Stimulated activated CD8-positive, alpha-beta memory T cell treated with anti-CD3 and anti-CD28 coated beads, Interleukin-15, amount 100 ng/mL, for 48 hours (primary cell): Measurements from ENCODE around the gene DOCK4.
A peak's percentile ranks its signal among the peaks of the same experiment; 100 is the strongest.
"Not testable (repeated sequence)": the region's sequence is repeated elsewhere in the genome, so short reads cannot be mapped to it uniquely, and the experiment has no call there.

Source experiments
- DNase-seq, 2 donors: peaks; one replicate each; pipeline ENCODE4 v3.0.0-alpha.2; 2020; ENCODE audit warnings: low read depth in 2 of 2

DOCK4 gene, protein sequence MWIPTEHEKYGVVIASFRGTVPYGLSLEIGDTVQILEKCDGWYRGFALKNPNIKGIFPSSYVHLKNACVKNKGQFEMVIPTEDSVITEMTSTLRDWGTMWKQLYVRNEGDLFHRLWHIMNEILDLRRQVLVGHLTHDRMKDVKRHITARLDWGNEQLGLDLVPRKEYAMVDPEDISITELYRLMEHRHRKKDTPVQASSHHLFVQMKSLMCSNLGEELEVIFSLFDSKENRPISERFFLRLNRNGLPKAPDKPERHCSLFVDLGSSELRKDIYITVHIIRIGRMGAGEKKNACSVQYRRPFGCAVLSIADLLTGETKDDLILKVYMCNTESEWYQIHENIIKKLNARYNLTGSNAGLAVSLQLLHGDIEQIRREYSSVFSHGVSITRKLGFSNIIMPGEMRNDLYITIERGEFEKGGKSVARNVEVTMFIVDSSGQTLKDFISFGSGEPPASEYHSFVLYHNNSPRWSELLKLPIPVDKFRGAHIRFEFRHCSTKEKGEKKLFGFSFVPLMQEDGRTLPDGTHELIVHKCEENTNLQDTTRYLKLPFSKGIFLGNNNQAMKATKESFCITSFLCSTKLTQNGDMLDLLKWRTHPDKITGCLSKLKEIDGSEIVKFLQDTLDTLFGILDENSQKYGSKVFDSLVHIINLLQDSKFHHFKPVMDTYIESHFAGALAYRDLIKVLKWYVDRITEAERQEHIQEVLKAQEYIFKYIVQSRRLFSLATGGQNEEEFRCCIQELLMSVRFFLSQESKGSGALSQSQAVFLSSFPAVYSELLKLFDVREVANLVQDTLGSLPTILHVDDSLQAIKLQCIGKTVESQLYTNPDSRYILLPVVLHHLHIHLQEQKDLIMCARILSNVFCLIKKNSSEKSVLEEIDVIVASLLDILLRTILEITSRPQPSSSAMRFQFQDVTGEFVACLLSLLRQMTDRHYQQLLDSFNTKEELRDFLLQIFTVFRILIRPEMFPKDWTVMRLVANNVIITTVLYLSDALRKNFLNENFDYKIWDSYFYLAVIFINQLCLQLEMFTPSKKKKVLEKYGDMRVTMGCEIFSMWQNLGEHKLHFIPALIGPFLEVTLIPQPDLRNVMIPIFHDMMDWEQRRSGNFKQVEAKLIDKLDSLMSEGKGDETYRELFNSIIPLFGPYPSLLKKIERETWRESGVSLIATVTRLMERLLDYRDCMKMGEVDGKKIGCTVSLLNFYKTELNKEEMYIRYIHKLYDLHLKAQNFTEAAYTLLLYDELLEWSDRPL (N-terminal part only)

DNA sequence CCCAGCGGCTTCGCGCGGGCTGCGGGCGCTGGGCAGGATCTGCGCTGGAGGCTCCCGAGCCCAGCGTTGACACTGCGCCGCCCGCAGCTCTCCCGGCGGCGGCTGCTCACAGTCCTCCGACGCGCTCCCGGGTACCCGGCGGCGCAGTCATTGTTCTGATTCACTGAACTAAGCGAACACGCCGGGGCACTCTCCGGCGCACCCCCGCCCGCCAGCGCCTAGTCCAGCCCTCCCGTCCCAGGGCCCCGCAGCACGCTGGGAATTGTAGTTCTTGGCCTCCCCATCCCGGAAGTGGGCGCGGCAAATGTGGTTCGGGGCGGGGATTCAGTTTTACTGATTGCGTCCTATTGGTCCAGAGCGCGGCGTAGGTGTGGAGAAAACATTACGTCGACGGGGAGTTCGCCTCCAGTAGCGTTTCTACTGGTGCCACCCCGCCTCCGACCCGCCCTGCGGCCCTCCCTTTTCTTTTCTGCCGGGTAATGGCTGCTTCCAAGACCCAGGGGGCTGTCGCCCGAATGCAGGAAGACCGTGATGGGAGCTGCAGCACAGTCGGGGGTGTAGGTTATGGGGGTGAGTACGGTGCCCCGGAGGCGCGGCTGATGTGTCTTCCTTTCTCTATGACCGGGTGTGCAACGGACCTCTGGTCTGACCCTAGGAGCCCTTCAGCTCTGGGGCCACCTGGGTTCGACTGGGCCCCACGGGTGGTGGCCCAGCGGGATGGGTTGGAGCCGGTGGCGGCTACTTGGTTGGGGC lies at the start of gene DOCK4, which contains the start of gene ZNF277:
DOCK4 (minus strand) TSS at position 162 of the 753 bp plus-strand sequence. CDS start 261 bp downstream, outside the sequence.
ZNF277 (plus strand) TSS at position 458 of the 753 bp plus-strand sequence; CDS start at position 480, 22 bp downstream.
- DNase-seq: peak; percentile 96 to 97

DNA sequence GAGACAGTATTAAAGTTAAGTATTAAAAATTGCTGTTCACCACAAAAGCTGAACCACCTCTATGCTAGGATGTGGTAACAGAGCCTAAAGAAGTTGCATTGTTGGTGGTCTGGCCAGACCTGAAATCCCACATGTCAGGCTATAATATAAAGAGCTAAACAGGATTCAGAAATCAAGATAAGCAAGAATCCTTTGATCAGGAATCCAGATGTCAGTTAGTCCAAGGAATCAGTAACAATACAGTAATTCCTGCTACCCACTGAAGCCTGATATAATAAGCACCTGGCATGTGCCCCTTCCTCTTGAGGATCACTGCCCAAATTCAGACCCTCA lies 49.2 kb upstream of the DOCK4 start:
- no peak for DNase-seq

DNA sequence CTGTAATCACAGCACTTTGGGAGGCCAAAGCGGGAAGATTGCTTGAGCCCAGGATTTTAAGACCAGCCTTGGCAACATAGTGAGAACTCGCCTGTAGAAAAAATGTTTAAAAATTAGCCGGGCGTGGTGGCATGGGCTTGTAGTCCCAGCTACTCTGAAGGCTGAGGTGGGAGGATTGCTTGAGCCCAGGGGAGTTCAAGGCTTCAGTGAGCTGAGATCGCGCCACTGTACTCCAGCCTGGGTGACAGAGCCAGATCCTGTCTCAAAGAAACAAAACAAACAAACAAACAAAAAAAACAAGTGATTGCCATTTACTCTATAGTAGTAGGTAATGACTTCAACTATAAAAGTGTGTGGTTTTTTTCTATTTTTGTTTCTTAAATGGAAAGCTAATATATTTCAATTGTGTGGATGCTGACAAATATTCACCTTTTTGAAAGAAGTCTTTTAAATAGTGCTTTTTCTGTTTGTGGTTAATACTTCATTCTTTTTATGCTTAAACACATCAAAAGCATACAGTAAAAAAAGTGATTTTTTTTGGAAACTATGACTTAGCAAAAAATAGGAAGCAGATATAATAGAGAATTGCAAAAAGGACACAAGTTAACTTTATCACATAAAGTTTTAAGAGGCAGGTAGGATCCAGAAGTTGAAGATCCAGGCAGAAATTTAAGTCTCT lies 48.6 kb upstream of the DOCK4 start:
- DNase-seq: no peak

DNA sequence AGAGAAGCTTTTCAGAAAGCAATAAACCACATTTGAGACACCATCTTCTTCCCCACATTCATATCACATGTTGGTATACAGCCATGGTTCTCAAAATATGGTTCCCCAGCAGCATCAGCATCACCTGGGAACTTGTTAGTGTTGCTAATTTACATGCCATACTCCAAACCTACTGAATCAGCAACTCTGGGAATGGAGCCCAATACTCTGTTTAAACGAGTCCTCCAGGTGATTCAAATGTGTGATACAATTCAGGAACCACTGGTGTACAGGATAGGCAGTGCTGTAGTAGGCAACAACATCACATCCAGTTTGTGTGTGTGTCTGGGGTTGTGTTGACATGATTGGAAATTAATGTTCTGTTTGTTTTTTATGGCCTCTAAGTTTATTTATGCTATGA lies 48.0 kb upstream of the DOCK4 start:
- DNase-seq: no peak

DNA sequence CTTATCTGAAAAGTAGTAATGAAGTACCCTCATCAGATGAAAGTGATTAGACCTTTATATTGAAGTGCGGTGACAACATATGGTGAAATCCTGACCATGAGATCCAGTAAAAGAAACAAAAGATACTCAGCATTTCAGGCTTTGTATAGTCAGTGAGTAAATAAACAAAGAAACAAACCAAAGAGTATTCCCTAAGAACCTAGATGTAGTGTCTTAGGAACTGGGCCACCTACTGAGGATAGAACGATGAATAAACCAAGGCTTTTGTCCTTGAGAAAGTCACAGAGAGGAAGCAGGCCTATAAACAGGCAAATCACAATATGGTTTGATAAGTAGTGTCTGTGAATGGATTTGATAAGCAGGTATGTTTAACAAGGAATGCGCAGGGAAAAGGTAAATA lies 46.5 kb upstream of the DOCK4 start:
- DNase-seq: no peak

DNA sequence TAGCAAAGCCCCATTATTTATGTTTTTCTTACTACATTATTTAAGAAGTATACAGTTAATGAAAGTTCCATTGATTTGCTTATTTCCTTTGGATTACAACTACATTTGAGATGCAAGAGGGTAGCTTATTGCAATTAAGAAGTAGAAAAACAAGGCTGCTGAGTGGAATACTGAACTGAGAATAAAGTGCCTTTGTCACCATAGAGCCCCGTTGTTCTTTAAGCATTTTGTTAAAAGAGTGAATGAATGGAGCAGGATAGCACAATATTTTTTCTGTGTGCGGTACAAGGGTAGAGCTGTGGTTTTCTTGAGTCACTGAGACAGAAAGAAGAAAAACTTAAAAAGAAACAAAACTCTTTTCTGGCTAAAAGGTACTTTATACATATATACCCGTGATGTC lies 45.9 kb upstream of the DOCK4 start:
- DNase-seq: no peak

DNA sequence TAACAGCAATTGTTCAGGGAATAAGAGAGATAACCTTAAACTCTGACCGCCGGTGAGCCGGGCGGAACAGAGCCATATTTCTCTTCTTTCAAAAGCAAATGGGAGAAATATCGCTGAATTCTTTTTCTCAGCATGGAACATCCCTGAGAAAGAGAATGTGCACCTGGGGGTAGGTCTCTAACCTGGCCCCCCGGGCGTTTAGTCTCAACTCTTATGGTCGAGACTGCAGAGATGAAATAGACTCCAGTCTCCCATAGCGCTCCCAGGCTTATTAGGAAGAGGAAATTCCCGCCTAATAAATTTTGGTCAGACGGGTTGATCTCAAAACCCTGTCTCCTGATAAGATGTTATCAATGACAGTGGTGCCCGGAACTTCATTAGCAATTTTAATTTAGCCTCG lies 43.8 kb upstream of the DOCK4 start:
- not testable (repeated sequence) for DNase-seq

DNA sequence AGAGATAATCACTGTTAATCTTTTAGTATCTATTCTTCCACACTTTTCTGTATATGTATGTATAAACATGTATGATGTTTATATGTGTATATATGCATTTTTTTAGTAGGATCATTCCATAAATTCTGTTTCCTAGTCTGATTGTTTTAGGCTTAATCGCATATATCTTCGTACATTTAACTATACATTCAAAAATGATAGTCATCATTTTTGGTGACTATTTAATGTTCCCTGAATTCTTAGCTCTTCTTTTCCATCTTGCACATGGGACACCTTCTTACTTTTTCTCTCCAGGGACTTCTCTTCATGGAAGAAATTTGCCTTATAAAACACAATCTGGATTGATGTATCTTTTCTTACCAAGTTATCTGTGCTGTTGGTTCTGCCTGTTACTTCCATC lies 42.4 kb upstream of the DOCK4 start:
- no peak for DNase-seq

DNA sequence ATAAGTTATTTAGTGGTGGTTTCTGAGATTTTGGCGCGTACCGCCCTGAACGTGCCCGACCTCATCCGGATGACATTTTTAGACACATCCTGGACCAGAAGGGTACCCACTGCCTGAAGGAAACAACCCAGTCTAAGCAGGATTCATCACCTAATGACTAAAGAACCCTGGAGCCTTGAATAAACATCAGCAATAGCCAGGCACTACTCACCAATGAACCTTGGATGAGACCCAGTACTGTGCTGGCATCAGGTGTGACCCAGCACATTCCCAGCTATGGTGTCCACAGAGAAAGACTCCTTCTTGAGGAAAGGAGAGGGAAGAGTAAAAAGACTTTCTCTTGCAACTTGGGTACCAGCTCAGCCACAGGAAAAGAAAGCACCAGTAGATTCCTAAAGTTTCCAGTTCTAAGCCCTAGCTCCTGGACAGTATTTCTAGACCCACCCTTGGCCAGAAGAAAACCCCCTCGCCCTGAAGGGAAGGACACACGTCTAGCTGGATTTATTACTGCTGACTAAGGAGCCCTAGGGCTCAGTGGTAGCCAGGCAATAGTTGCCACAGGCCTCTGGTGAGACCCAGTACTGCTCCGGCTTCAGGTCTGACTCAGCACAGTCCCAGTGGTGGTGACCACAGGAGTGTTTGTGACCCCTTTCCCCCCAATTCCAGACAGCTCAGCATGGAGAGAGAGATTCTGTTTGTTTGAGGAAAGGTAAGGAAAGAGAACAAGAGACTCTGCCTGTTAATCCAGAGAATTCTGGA lies 32.8 kb upstream of the DOCK4 start:
- no peak for DNase-seq

DNA sequence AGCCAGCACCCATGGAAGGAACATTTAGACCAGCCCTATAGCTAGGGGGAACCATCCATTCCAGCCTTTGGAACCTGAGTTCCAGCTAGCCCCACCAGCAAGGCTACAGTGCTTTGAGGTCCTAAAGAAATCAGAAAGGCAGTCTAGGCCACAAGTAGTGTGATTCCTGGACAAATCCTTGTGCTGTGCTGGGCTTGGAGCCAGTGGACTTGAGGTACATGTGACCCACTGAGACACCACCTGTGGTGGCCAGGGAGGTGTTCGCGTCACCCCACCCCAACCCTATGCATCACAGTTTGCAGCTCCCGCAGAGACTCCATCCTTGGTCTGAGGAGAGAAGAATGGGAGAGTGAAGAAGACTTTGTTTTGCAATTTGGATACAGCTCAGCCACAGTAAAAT lies 32.1 kb upstream of the DOCK4 start:
- DNase-seq: no peak

DNA sequence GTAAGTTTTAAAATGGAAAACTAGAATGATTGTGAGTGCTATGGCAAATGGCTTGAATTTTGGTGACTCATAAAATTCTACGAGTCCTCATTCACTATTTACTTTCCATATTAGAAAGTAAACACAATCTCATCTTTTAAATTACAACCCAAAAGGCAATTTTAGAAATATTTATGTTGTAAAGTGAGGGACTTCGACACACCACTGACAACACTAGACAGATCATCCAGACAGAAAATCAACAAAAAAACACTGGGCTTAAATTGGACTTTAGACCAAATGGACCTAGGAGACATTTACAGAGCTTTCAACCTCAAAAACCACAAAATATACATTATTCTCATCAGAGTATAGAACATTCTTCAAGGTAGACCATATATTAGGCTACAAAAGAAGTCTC lies 30.4 kb upstream of the DOCK4 start:
- DNase-seq: no peak

DNA sequence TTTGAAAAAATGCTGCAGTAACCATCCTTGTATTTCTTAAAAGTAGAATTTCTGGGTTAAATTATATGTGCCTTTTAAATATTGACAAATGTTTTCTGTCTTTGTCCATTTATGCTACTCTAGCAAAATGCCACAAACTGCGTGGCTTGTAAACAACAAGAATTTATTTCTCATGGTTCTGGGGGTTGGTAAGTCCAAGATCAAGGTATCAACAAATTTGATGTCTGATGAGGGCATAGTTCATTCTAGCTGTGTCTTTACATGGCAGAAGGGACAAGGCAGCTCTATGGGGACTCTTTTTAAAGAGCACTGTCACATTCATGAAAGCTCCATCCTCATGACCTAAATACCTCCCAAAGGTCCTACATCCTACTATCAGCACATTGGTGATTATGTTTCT lies 27.9 kb upstream of the DOCK4 start:
- no peak for DNase-seq

DNA sequence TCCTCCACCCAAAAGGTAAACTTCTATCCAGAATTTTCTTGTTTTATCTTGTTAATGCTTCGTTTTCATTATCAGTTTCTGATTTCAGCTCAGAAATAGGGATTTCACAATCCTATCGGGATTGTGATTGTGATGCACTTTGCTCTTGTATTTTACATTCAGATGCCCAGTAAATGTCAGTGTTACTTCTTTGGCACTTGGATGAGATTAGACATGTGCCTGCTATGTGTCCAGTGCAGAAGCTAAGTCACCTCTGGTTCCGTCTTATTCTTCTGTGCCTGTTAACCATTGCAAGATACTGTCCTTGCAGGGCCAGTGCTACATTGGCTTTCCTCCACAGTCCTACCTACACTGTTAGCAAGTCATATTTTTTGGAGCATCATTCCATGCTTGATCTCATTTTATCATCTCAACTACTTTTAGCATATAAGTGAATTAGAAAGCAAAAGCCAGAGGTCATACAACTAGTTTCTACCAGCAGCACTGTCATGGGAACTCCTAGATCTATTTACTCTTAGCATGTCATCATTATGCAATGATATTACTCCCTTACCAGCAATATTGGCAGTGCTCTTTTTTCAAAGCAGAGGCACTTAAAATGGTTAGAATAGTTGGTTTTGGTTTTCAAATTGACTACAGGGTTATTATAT lies 27.0 kb upstream of the DOCK4 start:
- no peak for DNase-seq

DNA sequence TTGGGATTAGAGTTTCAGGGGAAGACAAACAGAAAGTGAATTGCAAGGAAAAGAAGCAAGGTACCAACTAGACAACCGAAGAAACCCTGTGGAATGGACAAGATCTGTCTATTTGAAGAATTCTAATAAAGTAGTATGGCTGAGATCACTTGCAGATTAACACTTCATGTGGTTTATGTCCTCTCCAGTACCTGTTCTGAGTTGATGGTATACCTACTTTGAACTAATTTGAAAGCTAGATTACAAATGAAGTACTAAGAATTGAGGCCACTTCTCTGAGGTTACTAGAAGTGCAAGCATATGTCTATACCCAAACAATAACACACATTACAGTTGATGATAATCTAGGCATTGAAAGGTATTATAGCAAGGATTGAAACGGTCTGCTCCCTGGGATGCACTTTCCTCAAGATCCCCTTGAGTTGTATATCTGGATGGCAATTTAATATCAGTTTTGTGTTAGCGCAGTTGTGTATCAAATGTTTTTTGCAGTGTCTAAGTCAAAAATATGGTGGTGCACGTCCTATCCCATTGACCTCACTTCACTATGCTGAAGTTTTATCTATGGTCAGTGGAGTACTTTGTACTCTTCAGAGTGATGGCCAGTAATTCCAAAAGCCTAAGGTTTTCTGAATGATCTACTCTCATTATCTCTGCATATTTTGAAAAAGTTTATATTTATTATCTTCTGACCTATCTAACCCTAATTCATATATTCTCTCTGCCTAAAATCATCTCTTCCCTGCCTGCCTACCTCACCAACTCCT lies 26.2 kb upstream of the DOCK4 start:
- DNase-seq: no peak

DNA sequence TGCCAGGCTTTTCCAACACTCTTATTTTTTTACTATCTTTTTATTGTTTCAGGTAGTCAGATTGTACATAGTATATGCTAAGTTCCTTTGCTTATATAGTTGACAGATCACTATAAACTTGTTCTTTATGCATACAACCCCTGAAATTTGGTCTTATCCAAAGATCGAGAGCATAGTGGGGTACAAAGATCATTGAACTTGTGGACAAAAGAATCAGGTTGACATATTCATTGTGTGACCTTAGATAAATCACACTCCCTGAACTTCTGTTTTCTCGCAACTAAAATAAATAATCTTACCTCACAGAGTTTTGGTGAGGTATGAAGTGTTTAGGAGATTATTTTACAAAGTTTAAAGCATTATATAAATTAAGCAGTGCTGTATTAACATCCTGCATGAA lies 22.4 kb upstream of the DOCK4 start:
- no peak for DNase-seq

DNA sequence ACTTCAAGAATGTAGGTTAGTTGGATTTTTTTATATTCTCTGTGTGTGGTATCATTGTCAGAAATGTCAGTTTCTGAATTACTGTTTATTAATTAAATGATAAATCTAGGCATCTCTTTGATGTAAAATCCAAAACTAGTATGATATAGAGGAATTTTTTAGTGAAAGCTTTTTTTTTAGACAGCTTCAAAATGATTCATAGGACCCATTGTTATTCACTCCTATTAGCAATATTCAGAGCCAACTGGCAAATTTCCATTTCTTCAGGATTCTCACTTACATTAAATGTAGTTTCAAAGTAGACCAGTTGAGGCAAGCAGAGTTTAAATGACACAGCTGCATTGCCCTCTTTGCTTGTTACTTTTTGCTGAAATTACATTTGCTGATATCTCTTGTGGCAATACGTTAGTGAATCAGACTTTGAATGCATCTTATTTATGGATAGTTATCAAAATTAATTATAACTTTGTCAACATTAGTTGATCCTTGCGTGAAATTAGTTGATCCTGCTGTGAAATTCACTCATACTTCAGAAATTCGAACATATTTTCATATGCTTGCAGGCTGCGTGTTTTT lies 20.6 kb upstream of the DOCK4 start:
- DNase-seq: no peak

DNA sequence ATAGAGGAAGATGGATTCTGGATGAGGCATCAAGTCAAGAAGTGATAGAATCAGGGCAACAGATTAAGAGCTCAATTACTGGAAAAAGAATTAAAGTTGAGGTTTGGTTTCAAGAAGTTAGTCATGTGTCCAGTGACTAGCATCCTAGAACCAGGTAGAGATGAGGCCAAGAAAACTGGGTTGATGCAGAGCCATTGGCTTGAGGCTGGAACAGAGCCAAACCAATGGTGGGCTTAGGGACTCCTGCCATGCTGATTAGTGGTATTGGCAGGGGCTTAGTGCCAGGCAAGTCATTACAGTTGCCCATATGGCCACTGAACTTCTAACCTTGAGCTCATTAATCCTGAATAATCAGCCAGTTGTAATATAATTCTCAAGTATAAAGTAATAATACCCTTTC lies 18.8 kb upstream of the DOCK4 start:
- DNase-seq: no peak

DNA sequence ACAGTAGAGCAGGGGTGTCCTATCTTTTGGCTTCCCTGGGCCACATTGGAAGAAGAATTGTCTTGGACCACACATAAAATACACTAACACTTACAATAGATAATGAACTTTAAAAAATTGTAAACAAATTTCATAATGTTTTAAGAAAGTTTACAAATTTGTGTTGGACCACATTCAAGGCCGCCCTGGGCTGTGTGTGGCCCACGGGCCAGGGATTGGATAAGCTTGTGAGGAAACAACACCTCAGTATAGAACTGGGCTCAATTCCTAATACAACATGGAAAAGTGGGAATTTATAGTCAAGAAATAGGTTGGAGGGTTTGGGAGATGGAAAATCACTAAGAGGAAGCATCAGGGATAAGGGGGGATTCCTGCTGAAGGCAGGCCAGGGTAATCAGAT lies 18.0 kb upstream of the DOCK4 start:
- DNase-seq: no peak
